GM12891 (cell line): ENCODE data around the gene DNPH1.

Experiments
- PAX5 ChIP-seq: IDR thresholded peaks from 2 replicates; pipeline ENCODE4 v1.6.1; 2011; ENCODE audit warnings: low read length, moderate library complexity, mild to moderate bottlenecking; ENCODE audit not compliant: insufficient read depth, severe bottlenecking
- SPI1 ChIP-seq: IDR thresholded peaks from 2 replicates; pipeline ENCODE4 v1.6.1; 2011; ENCODE audit warnings: low read depth, low read length, control low read depth
- TAF1 ChIP-seq: IDR thresholded peaks from 2 replicates; pipeline ENCODE4 v1.6.1; 2011; ENCODE audit warnings: low read depth, low read length, control low read depth

DNA sequence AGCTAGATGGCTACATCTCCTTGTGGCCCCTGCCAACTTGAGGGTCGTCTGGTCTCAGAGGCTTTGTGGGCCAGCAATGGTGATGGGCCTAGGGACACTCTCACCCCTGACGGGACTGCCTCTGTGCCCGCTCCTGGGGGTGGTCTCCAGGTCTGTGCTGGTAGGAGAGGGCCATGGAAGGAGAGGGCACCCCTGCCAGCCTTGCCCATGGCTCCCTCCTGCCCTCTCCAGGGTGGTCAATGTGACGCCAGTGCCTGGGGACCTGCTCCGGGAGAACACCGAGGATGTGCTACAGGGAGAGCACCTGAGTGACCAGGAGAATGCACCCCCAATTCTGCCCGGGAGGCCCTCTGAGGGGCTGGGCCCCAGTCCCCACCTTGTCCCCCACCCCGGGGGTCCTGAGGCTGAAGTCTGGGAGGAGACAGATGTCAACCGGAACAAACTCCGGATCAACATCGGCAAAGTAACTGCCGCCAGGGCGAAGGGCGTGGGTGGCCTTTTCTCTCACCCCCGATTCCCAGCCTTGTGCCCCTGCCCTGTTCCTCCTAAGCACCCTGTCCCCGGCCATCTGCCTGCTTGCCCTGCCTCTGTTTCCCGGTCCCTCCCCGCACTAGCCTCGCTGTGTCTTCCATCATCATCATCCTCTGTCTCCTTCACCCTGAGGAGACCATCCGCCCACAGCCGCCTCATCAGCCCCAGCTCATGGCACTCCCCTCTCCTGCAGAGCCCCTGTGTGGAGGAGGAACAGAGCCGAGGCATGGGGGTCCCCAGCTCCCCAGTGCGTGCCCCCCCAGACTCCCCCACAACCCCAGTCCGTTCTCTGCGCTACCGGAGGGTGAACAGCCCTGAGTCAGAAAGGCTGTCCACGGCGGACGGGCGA lies 29.8 kb upstream of the DNPH1 start:
- TF ChIP-seq PAX5, result no peak
- TF ChIP-seq TAF1, result no peak
- no peak for TF ChIP-seq SPI1
